HG03558 (cell line): ENCODE data around the gene TMEM201.

Experiments
- ATAC-seq: cut with Tn5 transposase; IDR thresholded peaks from one replicate; pipeline ENCODE4 v1.9.1; 2021; ENCODE audit warnings: moderate number of reproducible peaks; ENCODE audit not compliant: unreplicated experiment; ENCODE audit errors: extremely low read depth

The TMEM201 gene

DNA sequence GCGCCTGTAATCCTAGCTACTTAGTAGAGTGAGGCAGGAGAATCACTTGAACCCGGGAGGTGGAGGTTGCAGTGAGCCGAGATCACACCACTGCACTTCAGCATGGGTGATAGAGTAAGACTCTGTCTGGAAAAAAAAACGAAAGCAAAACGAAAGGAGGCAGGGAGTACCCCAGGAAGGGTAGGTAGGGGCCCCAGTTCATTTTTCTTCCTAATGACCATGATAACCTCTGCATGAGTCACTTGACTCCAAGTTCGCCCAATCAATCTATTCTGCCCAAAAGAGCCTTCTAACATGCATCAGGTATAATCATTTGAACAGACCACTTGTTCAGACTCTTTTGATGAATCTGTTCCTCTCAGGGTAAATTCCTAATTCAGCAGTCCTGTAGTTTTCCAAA is 13.2 kb upstream of the TMEM201 start:
- ATAC-seq: no peak

GRCh38 chr1:9576903-9577302 is 11.8 kb upstream of the TMEM201 start:
- no peak for ATAC-seq

DNA sequence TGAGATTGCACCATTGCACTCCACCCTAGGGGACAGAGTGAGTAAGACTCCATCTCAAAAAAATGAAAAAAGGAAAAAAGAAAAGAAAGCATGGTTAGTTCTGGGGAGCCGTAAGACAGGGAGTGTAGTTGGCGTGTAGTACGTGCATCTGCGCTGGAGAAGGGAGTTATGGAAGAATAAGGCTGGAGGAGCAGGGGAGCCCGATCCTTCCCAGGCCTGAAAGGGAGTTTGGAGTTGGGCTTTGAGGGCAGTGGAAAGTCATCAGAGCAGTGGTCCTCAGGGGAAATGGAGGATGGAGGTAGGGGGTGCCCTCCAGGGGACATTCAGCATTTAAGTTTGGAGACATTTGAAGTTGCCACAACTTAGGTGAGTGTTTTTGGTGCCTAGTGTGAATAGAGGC is 11.3 kb upstream of the TMEM201 start:
- ATAC-seq: no peak

DNA sequence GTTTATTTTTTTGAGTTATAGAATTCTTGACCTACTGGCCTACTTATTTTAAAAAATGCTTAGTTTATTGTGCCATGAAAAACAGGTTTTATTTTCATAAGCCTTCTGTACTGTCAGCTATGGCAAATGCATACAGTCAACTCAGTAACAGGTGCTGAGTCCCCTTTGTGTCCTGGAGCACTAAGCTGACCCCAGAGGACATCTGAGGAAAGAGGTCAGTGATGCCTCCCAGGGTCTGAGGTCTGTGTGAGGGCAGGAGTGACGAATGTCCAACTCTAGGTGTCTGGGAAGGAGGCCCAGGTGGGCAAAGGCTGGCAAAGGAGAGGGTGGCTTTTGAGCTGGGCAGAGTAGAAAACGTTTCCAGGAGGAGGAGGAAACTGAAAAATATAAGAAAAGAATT is 7.8 kb upstream of the TMEM201 start:
- no peak for ATAC-seq

- no peak for ATAC-seq
Observed at GRCh38 chr1:9586147-9586766, 2.5 kb upstream of the TMEM201 start.

DNA sequence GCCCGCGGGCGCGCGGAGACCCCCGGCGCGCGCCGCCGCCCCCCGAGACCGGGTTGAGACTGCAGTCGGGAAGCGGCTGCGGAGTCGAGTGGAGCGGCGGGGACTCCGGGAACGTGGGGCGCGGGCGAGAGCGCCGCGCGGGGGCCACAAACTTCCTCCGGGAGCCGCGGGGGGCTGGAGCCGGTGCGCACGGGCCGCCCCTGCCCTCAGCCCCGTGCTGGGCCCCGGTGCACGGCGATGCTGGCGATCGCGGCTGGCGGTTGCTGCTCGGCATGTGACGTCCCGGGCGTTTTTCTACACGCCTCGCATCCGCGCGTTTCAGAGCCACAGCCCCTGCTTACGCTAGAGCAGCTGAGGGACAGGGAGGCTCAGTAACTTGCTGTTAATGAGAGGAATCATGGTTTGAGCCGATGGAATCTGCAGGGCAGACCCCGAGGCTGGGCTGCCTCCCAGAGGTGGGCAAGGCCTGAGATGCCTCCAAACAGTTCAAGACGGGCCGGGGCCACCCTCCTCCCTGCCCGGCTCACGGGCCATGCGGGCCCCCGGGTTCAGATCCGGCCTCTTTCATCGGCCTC is 520 bp downstream of the TMEM201 start:
- no peak for ATAC-seq

DNA sequence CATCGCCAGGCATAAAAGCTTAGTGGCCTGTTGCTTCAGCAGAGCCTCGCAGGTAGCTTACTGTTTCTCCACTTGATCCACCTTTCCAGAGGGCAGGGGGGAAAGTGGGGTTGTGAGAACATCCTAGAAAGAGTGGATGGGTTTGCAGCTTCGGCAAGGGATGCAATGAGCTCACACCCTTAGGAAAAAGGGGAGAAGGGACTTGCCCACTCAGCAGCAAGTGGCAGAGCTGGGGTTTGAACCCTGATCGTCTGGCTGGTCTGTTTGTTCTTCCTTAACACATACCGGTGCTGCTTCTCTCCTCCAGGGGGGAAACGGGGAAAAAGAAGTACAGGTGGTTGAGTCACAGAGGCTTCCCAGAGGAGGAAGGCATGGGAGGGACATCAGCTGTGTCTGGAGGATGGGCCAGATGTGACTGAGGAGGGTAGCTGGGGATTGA is 1.0 kb downstream of the TMEM201 start:
- no peak for ATAC-seq

DNA sequence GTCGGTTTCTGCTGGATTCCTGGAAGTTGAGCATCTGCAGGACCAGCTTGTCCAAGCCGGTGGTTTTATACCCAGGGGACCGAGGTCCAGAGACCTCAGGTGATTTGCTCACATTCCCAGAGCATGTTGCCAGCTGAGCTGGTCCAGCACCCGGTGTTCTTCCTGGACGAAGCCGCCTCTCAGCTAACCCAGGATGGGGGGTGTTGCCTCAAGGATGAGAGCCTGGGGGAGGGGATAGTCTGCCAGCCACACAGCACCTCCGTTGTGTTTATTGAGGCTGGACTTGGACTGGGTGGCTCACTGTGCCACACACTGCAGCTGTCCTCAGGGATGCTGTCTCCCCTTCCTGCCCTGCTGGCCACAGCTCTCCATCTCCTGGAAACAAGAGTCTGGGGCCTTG is 1.5 kb downstream of the TMEM201 start:
- no peak for ATAC-seq

- ATAC-seq: no peak
Observed at GRCh38 chr1:9590945-9591668, 2.4 kb downstream of the TMEM201 start.

DNA sequence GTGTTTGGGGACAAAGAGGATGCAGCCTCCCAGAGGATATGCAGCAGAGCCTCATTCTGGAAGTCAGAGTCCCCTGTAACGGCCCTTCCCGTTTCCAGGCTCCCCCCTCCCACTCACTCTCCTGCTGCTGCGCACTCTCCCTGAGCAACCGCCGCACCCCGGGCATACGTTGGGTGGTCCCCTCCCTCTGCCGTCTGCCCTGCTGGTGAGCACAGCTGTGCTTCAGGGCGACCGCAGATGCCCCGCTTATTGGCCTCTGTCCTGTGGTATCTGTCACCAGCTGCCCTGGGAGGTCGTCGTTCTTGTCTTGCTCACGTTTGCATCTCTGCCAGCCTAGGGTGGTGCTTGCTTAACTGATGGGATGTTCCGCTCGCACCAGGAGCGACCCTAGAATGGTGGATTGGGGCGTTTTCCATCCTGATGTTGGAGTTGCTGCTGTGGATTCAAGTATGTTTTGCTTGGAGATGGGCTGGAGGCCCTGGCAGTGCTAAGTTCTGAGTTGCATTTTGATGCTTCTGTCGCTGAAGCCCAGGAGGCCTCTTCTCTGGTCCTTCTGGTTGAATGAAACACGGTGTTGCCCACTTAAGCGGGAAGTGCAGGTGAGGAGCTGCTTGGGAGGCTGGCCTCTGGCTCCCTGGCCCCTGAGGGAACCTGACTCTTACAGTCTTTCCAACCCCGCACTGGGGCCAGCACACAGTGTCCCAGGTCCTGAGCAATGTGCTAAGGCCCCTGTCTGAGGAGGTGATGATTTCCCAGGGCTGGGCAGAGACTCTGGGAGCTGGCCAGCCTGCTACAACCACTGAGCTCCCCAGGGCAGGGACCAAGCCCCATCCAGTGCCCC is 3.2 kb downstream of the TMEM201 start:
- no peak for ATAC-seq

DNA sequence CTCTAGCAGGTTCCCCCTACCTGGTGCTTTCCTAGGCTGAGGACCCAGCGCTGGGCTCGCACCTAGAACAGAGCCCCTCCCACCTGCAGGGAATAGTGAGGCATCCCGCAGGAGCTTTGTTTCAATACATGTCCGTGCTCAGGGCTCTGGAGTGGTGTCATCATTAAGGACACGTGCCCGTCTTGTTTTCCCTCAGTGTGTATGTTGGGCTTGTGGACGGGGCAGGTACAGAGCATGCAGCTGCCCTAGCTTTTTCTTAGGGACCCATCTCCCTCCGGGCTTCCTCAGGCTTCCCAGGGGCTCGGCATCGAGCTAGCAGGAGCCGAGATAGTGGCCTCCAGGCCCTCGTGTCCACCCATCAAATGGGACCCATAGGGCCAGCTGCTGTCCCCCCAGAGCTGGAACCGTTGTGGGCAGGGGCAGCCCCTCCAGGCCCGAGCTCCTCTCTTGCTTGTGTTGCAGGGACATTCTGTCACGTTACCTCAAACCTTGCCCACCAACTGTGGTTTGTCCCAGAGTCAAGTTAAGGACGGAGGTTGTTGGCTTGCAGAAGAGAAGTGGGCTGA is 3.9 kb downstream of the TMEM201 start:
- no peak for ATAC-seq

- no peak for ATAC-seq
Observed at GRCh38 chr1:9593147-9593491, 4.4 kb downstream of the TMEM201 start.

DNA sequence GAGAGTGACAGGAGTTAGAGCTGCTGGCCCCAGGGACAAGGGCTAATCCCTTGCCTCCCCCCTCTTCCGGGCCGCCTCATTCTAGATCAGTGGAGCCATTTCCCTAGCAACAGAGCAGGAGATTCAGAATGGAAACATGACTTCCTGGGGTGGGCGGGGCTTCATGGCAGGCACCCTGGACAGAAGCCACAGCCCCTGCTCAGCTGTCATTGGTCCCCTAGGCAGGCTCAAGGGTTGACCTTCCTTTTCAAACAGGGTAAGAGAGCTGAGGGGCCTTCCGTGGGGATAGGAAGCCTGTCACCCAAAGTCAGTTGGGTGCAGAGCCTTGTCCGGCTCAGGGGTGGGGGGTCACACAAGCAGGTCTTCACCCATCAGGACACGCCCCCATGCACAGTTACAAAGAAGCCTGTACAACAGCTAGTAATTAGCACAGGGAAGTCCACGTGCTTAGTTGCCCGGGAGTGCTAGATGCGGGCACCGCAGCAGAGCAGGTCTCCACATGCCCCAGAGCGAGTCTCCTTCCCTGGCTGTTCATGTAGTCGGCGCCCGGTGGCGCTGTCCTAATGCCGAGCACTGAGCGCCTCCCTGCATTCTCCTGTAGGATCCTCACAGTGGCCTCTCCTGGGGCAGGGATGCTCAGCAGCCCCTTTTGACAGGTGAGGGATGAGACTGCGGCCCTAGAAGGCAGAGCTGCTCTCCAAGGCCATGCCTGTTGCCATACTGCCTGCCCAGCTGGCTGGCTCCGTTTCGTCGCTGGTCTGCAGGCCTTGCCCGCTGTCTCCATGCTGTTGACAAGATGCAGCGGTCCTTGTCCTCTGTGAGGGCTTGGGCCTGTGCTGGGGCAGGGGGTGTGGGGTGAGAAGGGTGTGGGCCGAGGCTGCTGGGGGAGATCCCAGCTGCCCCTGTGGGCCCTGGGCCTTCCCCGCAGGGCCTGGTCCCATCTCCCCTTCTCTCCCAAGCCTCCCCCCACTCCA is 5.1 kb downstream of the TMEM201 start:
- ATAC-seq: no peak

DNA sequence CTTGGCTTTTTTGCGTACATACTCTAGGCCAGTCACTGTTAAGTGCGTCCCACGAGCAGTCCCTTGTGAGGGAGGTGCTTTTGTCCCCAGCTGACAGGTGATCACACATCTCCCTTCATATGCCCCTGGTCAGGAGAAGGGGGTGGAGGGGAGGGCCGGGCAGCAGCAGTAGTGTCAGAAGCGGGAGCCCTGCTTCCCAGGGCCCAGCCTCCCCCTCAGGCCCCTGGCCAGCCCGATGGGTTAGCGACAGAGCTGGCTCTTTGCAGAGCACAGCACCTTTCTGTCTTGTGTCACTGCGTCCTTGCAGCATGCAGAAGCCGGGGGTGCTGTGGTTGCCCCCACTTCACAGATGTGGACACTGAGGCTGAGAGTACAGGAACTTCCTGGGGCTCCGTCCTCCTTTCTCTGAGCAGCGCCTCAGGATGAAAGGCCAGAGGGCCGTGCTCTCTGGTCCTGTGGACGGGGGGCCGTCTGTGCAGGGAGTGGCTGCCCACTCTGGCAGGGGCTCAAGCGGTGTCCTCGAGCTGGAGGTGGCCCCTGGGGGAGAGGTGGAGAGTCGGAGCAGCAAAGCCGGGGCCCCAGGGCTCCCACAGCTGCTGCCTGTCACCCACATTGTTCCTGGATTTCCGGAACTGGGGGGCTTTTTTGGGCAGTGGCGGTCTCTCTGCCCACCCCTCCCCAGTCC is 5.9 kb downstream of the TMEM201 start:
- ATAC-seq: no peak

DNA sequence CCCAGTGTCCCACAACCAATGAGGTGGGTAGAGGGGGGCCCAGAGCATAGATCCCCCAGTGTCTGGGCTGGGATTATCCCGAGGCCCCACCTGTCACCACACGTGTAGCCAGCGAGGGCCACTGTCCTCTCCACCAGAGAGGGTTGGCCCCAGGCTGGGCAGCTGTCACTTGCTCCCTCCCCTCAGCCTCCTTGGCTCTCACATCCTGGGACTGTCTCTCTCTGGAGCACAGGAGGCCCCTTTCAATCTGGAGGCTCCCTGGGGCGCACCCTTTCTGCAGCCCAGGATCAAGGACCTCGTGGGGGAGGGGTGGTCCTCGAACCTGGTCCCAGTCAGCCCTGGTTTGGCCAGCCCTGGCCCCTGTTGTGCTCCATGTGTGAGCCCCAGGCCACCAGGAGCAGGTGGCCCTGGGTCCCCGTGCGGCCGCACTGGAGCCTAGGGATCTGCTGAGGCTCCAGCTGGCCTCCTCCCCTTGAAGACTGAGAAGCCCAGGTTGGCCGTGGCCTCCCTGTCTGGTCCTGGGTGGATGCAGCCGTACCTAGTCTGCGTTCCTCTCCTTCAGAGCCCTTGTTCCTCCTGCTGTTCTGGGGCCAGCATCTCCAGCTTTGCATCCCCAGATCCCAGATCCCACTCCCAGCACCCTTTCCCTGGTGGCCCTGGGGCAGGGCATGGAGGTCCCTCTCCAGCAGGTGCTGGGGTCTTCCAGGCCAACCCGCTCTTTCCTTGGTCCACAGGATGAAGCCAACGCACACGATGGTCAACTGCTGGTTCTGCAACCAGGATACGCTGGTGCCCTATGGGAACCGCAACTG is 6.7 kb downstream of the TMEM201 start:
- ATAC-seq: no peak

DNA sequence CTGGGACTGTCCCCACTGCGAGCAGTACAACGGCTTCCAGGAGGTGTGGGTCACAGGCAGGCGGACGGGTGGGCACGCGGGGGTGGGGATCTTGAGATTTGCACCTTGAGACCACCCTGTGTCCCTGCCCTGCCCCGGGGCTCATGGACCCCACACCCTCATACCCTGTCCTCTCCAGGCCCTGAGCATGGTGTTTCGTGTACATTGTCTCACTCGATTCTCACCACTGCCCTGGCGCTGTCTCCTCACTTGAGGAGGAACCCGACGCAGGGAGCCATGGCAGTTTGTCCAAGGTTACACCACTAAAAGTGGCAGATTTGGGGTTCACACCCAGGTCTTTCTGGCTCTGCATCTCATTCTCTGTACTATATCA is 7.2 kb downstream of the TMEM201 start:
- no peak for ATAC-seq

DNA sequence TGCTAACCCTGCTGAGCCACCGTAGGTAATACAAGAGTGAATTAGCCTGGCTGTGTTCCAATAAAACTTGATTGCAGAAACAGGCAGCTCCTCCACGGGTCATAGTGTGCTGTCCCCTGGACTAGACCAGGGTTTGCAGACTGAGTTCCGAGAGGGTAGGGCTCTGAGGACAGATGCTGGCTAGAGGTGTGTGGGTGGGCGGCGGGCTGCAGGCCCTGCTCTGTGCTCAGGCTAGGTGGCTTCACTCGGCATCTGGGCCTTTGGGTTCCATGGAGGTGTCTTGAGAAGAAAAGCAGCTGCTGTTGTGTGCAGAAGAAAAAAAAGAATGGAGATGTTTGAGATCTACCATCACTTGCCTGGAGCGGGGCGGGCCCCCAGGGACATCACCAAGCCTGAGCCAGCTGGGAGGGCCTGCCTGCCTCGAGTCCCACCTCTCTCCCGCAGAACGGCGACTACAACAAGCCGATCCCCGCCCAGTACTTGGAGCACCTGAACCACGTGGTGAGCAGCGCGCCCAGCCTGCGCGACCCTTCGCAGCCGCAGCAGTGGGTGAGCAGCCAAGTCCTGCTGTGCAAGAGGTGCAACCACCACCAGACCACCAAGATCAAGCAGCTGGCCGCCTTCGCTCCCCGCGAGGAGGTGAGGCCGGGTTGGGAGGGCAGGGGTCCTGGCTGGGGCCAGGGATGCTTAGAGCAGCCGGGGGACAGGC is 7.9 kb downstream of the TMEM201 start:
- ATAC-seq: no peak
